ELR (cell line): Measurements from ENCODE around the gene TPCN2.

ENCODE experiments used
- DNase-seq: peaks from one replicate; pipeline ENCODE4 v3.0.0-alpha.2; 2015; ENCODE audit warnings: low read depth

The TPCN2 gene

DNA sequence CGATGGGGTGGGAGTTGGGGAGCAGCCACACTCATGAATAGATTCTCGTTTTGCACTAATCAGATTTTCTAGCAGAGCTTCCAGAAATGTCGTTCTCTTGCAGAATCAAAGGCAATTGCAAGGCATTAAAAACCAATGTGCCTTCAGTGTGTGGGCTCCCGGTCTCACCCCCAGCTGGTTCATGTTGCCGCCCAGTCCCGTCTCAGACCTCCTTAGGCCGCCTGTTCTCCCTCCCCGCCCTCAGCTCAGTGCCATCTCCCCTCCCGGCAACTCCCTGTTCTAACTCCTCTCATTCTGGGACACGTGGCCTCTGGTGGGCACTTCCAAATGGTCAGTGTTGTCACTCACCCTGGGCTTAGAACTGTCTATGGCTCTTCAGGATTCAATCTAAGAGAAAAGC, 64.5 kb downstream of the TPCN2 start:
- DNase-seq = no peak

- DNase-seq = no peak
Measured at GRCh38 chr11:69113646-69114340, 65.1 kb downstream of the TPCN2 start.

DNA sequence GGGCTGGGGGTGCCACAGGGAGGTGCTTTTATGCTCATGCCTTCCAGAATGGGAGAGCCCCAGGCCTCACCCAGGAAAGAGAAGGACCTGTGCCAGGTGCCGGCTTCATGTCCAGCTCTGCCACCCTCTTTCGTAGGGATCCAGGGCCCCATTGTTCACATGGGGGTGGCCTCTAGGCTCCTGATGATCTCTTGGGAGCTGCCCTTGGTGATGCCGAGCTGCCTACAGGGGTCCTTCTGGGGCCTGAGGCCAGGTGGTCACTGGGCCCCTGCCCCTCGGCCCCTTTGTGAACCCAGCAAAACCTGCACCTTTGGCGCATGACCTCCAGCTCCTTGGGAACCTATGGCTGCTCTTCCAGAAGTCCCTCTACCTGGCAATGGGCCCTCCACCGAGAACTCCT, 65.6 kb downstream of the TPCN2 start:
- no peak for DNase-seq

GRCh38 chr11:69114811-69115523, 66.2 kb downstream of the TPCN2 start:
- no peak for DNase-seq

DNA sequence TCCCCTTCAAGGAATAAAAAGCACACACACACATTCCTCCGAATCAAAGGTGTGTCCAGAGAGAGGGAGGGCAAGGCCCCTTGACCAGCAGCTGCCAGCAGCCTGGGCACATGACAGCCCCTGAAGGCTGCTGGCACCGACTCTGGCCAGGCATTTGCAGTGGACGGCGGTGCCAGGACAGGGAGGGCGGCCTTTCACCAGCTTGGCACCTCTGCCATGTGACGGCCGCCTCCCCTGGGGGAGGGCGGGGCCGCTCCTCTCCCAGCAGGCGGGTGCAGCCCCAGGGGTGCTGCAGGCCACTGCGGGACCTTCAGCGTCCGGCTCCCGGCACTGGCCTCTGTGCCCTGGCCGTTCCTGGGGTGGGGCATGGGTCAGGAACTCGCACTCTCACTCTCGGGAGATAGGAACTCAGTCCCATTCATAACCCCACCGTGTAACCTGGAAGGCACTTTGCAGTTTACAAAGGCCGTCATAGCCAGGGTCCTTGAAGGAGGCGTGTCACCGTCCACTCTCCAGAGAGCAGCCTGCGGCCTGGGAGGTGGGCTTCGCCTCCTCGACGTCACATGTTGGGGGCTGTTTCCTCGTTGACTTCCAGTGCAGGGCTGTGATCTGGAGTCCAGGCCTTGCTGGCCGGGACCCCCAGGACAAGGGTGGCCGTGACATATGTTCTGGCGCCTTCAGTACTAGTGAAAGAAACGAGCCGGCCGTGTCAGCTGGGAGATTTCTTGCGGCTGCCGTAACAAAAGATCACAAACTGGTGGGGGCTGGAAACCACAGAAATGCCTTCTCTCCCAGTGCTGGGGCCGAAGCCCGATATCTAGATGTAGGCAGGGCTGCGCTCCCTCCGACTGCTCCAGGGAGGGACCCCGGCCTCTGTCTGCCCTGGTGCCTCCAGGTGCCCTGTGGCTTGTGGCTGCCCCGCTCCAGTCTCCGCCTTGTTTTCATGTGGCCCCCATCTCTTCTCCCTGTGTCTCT, 67.1 kb downstream of the TPCN2 start:
- no peak for DNase-seq

GRCh38 chr11:69116671-69117070, 67.9 kb downstream of the TPCN2 start:
- no peak for DNase-seq

- no peak for DNase-seq
Measured at GRCh38 chr11:69119190-69119589, 70.5 kb downstream of the TPCN2 start.

DNA sequence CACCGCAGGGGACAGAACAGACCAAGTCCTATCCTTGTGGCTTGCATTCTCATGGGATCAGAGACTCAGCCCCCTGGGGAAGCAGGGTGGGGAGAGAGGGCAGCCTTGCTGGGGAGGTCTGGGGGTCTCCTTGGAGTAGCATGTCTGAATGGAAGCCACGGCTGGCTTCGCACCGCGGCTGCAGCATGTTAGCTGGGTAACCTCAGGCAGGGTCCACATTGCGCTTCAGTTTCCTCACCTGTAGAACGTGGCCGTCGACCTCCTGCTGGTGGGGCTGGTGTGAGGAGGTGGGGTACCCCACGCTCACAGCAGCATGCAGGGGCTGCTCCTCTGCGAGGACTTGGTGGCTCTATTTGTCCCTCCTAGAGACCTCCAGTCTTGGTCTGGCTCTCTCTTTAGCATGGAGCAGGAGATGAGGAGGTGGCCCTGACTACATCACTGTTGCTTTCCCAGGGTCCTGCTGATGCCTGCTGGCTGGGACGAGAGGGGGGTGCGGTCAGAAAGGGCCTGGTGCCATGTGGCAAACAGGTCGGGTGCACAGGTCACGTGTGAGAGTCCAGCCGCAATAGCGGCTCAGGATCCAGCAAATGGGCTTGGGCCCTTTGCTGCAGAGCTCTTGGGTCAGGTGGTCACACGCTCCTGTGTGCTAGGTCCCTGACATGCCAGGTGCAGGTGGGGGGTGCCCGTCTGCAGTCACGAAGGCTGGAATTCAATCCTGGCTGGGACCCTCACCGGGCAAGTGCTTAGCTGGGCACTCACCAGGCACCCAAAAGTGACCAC, 71.6 kb downstream of the TPCN2 start:
- no peak for DNase-seq

DNA sequence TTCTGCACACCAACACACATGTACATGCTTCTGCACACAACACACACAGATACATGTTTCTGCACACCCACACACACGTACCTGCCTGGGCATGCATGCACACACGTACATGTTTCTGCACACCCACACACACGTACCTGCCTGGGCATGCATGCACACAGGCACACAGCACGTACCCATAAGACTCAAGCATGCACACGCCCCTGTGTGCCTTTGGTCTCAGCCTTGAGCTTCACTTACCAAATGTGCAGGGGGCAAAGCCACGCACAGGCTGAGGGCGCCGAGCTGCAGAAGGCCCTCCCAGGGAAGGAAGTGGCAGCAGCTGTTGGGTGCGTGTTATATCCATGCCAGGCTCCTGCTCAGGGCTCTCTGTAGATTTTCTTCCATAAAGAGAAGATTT, 72.3 kb downstream of the TPCN2 start:
- no peak for DNase-seq

DNA sequence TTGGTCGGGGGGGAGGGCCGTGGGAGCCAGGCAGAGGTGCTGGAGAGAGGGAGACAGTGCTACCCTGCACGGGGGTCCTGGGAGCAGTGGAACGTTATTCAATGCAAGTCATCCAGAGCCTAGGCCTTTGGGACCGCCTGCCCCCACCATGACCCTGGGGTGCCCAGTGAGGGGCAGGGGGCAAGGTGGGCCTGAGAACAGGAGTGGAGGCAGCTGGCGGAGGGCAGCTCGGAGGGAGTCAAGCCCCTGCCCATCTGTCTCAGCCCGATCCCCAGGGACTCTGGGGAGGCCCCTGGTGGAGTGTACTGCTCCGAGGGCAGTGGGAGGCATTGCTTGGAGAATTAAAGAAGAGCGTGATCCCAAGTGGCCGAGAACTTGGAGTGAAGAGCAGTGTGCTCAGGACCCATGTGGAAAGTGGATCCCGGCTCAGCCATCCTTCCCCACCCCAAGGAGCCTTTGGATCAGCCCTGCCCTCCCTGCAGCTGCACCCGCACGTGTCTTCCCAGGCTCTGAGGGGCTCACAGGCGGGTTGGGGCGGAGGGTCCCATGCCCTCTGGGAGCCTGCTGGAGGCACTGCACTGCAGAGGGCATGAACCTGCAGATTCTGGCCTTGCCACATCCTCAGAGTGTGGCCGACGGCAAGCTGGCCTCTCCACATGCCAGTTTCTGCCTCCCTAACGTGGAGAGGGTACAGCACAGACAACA, 73.0 kb downstream of the TPCN2 start:
- DNase-seq = no peak

DNA sequence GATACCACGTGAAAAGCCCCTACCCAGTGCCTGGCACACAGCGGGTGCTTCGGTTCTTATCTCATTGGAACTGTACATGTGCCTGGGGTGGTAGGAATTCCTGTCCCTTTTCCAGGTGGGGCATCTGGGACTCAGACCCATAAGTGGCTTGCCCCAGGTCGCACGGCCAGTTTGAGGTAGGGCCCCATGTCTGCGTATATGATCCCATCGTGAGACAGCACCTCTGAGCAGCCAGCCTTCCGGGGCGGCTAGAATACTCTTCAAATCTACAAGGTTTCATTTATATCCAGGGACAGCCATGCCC, 73.5 kb downstream of the TPCN2 start:
- no peak for DNase-seq

DNA sequence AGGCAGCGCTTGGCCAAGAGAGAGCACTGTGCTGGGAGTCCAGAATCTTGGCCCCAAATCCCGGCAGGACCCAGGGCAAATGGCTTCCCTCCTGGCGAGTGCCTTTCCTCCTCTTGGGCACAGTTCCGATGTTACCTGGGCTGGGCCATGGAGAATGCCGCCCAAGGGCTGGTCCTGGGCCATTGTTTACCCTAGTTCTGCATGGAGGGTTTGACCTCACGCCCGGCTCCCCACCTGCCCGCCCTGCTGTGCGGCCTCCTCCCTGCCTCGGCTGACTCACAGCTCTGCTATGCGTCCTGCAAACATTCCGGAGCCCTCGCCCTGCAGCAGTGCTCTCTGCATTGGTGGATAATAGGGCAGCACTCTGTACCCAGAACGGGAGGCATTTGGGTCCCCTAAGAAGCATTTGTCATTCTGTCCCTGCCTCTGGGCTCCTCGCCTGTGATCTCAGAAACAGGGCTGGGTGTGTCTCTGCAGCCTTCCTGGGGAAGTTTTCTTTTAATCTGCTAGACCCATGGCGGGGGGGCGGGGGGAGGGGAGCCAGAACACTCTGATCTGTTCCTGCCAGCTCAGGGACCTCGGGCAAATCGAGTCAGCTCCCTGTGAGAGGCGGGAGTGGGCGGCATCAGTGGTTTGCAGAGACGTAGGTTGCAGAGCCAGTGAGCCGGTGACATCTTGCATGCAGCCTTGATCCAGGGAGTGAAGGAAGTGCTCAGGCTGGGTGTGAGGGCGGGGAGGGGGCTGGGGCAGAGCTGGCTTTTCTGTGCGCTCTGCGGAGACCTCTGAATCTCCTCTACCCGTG, 74.1 kb downstream of the TPCN2 start:
- DNase-seq = peak; percentile 91

DNA sequence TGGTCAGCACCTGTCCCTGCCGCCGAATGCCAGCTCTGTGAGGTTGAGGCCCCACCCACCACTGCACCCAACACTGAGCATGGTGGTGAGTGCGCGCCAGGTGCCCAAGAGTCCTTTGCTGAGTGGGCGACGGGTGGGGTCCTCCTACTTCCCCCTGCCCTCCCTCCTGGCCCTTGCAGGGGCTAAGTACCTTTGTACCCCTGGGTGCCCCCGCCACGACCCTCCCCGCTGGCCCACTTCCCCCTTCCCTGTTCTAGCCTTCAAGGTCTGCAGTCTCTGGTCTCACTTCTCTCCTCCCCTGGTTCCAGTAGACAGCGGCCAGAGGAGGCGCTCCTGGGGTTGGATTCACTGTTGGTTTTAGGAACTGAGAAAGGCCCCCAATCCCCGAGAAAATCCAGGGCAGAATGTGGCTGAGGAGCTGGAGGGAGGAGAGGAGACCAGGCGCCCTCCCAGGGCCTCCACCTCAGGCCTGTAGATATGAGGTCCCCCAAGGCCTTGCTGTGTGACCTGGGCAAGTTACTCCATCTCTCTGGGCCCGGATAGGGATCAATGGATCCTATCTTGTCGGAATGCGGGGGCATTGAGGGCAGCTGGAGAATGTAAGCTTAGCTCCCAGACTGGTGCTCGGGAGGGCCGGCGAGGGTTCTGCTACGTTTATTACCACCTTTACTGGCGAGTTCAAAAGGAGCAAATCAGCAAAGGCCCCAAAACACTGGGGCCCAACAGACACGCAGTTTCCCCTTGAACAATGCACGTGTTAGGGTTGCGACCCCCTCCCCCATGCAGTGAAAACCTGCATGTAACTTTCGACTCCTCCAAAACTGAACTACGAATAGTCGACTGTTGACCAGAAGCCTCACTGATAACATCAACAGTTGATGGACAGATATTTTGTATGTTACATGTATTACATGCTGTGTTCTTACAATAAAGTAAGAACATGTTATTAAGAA, 75.1 kb downstream of the TPCN2 start:
- DNase-seq = no peak

DNA sequence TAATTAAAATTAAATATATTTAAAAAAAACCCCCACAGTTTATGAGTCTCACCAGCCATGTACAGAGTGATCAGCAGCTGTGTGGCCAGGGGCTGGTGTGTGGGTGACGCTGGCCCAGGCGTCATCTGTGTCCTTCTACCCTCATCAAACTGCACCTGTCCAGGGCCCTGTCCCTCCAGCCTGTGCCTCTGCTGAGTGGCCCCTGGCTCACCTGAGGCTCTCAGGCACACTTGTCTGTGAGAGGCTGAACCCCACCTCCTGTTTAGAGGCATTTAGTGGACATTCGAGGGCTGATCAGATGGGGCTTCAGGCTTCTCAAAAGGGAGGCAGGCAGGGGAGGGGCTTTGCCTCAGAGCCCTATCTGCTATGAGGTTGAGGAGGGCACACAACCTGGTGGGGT, 77.1 kb downstream of the TPCN2 start:
- no peak for DNase-seq

DNA sequence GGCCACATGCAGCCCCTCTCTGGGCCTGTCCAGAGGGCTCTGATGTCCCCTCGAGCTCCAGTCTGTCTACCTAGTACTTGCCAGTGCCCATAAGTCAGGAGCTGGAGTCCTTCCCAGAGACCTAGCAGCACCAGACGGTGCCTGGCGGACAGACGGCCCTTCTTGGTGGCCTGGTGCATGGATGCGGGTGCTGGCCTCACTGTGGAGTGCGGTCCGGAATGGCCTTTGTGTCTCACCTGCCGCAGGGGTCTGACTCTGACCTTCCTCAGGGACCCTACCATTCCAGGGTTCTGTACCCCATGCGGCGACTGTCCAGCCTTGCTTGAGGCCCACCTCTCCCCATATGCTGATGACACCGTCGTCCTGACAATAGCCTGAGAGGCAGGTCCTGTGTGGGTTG, 77.6 kb downstream of the TPCN2 start:
- no peak for DNase-seq

GRCh38 chr11:69127081-69127850, 78.5 kb downstream of the TPCN2 start:
- no peak for DNase-seq

GRCh38 chr11:69127884-69128283, 79.2 kb downstream of the TPCN2 start:
- DNase-seq = no peak

DNA sequence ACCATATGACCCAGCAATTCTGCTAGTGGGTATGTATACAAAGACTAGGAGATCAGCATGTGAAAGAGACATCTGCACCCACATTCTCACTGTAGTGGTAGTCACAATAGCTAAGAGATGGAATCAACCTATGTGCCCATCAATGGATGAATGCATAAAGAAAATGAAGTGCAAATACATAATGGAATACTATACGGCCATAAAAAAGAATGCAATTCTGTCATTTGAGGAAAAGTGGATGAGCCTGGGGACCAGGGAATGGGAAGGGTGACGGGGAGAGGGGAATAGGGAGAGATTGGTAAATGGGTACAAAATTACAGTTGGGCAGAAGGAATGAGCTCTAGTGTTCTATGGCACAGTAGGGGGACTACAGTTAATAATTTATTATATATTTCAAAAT, 80.3 kb downstream of the TPCN2 start:
- DNase-seq = no peak

- no peak for DNase-seq
Measured at GRCh38 chr11:69129647-69130046, 80.9 kb downstream of the TPCN2 start.
